Vagina (tissue), 2 donors: Measurements from ENCODE around the gene THEM4.

Experiments used
- POLR2A ChIP-seq, 2 donors: fragments of 450-650 bp; IDR thresholded peaks; one replicate each; pipeline ENCODE4 v1.6.1; 2017; ENCODE audit warnings: antibody characterized with exemption in 2 of 2, mild to moderate bottlenecking in 2 of 2, moderate library complexity in 2 of 2
- POLR2AphosphoS5 ChIP-seq, 2 donors: sonication (generic); formaldehyde crosslinking; IDR thresholded peaks; one replicate each; pipeline ENCODE4 v1.9.0; 2017; ENCODE audit warnings: antibody characterized with exemption in 2 of 2, mild to moderate bottlenecking in 2 of 2, low read depth in 1 of 2; ENCODE audit not compliant: insufficient read depth in 1 of 2
- TF ChIP-seq, protein P1 (sequence below), 3 experiments: fragments of 450-650 bp in 2 of 3; fragments of 200-600 bp in 1 of 3; sonication (generic) in 1 of 3; IDR thresholded peaks; one replicate each; pipeline ENCODE4 v1.5.1; 2017 to 2019; ENCODE audit warnings: antibody characterized with exemption in 3 of 3, mild to moderate bottlenecking in 2 of 3, moderate library complexity in 2 of 3

DNA sequence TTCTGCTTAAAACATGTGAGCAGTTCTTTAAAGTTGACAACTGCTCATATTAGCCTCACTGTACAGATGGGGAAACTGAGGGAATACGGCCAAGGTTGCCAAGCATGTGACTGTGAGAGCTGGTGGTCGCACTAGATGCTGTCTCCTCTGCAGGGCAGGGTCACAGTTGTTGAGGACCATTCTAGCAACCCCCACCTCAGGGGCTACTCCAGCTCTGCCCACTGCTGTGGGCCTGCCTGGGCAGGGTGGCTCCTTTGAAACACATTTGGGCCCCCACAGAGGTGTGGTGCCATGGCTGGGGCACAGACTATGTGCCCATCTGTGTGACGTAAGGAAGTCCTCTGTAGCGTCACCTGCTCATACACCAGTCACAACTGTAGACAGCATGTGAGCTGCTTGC is 56.6 kb downstream of the THEM4 start:
- TF ChIP-seq, protein P1, sequence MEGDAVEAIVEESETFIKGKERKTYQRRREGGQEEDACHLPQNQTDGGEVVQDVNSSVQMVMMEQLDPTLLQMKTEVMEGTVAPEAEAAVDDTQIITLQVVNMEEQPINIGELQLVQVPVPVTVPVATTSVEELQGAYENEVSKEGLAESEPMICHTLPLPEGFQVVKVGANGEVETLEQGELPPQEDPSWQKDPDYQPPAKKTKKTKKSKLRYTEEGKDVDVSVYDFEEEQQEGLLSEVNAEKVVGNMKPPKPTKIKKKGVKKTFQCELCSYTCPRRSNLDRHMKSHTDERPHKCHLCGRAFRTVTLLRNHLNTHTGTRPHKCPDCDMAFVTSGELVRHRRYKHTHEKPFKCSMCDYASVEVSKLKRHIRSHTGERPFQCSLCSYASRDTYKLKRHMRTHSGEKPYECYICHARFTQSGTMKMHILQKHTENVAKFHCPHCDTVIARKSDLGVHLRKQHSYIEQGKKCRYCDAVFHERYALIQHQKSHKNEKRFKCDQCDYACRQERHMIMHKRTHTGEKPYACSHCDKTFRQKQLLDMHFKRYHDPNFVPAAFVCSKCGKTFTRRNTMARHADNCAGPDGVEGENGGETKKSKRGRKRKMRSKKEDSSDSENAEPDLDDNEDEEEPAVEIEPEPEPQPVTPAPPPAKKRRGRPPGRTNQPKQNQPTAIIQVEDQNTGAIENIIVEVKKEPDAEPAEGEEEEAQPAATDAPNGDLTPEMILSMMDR (IDR thresholded peaks at IDR 0.05) = no peak
- TF ChIP-seq POLR2AphosphoS5 (IDR thresholded peaks at IDR 0.05; ENCODE audit: insufficient read depth in 1 of 2, low read depth in 1 of 2) = no peak
- TF ChIP-seq POLR2A (IDR thresholded peaks at IDR 0.05) = no peak
